ENCODE data around the gene TNRC6C. TPM values are rescaled to one million over a fixed set of nuclear protein-coding genes. Genes with fewer than 3 reads are reported as not detected.
"Not testable (repeated sequence)": the region's sequence is repeated elsewhere in the genome, so short reads cannot be mapped to it uniquely, and the experiment has no call there.

Gene TNRC6C
- total RNA-seq, 2 donors from 2014 or later, result 64.4 to 64.5 TPM

DNA sequence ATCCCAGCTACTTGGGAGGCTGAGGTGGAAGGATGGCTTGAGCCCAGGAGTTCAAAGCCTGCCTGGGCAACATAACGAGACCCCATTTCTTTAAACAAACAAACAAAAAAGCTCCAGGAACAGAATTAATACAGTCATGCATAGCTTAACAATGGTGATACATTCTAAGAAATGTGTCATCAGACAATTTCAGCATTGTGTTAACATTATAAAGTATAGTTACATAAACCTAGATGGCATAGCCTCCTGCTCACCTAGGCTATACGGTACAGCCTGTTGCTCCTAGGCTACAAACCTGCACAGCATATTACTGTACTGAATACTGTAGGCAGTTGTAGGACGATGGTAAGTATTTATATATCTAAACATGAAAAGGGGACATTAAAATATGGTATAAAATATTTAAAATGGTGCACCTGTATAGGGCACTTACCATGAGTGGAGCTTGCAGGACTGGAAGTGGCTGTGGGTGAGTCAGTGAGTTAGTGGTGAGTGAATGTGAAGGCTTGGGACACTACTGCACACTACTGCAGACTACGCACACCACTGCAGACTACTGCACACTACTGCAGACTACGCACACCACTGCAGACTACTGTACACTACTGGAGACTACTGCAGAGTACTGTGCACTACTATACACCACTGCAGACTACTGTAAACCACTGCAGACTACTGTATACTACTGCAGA, 95.4 kb downstream of the TNRC6C start:
- ATAC-seq (no peak), DNase-seq (no peak)
- peaks cover 18% of the 10 kb centered on the region for H3K4me1 Mint-ChIP-seq
- H3K27me3 Mint-ChIP-seq, result no peaks in the 10 kb centered on the region
- no peaks in the 10 kb centered on the region for H3K9me3 ChIP-seq (ENCODE audit: control insufficient read depth, low read length, poor library complexity, severe bottlenecking)
- H3K4me3 Mint-ChIP-seq, result no peak overlapping the region
- H3K36me3 Mint-ChIP-seq (ENCODE audit: low read depth), result peaks cover 8% of the 10 kb centered on the region
- no peak overlapping the region for H3K27ac Mint-ChIP-seq

DNA sequence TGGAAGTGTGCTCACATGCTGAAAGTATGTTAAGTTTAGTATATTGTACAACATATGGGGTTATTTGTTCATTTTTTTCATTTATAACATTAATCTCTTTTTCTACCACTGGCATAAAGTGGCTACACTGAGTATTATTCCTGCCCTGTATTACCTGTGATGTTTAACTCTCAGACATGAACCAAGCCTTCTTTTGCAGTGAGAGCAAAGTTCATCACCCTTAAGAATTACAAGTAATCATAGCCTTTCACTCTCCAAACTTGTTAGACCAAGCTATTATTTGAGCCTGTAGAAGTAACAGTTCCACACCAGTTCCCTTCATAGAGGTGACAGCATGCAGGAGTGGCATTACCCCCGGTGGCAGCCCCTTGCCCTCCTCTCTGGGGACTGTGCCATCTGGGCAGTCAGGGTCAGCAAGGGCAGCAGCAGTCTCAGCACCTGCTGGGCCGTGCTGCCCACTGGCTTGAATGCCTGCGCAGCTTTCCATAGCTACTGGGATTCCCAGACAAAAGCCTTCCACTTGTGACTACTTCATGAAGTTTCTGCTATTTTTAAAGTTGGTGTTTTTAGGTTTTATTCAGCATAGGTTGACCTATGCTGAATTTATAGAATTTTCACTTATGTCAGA, 98.7 kb downstream of the TNRC6C start:
- H3K36me3 Mint-ChIP-seq (ENCODE audit: low read depth), result no peaks in the 10 kb centered on the region
- no peak for DNase-seq

GRCh38 chr17:78058001-78058400, 99.5 kb downstream of the TNRC6C start:
- no peak for ATAC-seq
- no peak overlapping the region for H3K4me3 Mint-ChIP-seq
- DNase-seq, result no peak
- peak overlapping the region; percentile 54 for H3K27ac Mint-ChIP-seq
- no peaks in the 10 kb centered on the region for H3K27me3 Mint-ChIP-seq
- no peaks in the 10 kb centered on the region for H3K9me3 ChIP-seq (ENCODE audit: control insufficient read depth, low read length, poor library complexity, severe bottlenecking)
- no peaks in the 10 kb centered on the region for H3K36me3 Mint-ChIP-seq (ENCODE audit: low read depth)
- H3K4me1 Mint-ChIP-seq, result peaks cover 8% of the 10 kb centered on the region

More for the DNA sequence above, 98.7 kb downstream of the TNRC6C start:
- peaks cover 8% of the 10 kb centered on the region for H3K4me1 Mint-ChIP-seq
- ATAC-seq, result no peak
- no peak overlapping the region for H3K4me3 Mint-ChIP-seq
- H3K27me3 Mint-ChIP-seq, result no peaks in the 10 kb centered on the region
- peak overlapping the region; percentile 54 for H3K27ac Mint-ChIP-seq
- H3K9me3 ChIP-seq (ENCODE audit: control insufficient read depth, low read length, poor library complexity, severe bottlenecking), result no peaks in the 10 kb centered on the region

GRCh38 chr17:78058581-78058980, 100.1 kb downstream of the TNRC6C start:
- no peaks in the 10 kb centered on the region for H3K9me3 ChIP-seq (ENCODE audit: control insufficient read depth, low read length, poor library complexity, severe bottlenecking)
- DNase-seq, result no peak
- Mint-ChIP-seq H3K27ac (no peak overlapping the region), H3K4me3 (no peak overlapping the region), H3K27me3 (no peaks in the 10 kb centered on the region), H3K36me3 (ENCODE audit: low read depth) (no peaks in the 10 kb centered on the region), H3K4me1 (peaks cover 8% of the 10 kb centered on the region)
- no peak for ATAC-seq

GRCh38 chr17:78062596-78062995, 104.1 kb downstream of the TNRC6C start:
- no peaks in the 10 kb centered on the region for H3K9me3 ChIP-seq (ENCODE audit: control insufficient read depth, low read length, poor library complexity, severe bottlenecking)
- Mint-ChIP-seq H3K4me1 (peaks cover 8% of the 10 kb centered on the region), H3K4me3 (no peak overlapping the region), H3K27me3 (no peaks in the 10 kb centered on the region), H3K36me3 (ENCODE audit: low read depth) (no peaks in the 10 kb centered on the region), H3K27ac (no peak overlapping the region)
- DNase-seq (no peak), ATAC-seq (no peak)

- Mint-ChIP-seq H3K27ac (no peak overlapping the region), H3K4me1 (peaks cover 6% of the 10 kb centered on the region), H3K4me3 (no peak overlapping the region), H3K36me3 (ENCODE audit: low read depth) (no peaks in the 10 kb centered on the region), H3K27me3 (no peaks in the 10 kb centered on the region)
- ATAC-seq (no peak), DNase-seq (no peak)
- H3K9me3 ChIP-seq (ENCODE audit: control insufficient read depth, low read length, poor library complexity, severe bottlenecking), result no peaks in the 10 kb centered on the region
Measured at GRCh38 chr17:78063489-78063888, 105.0 kb downstream of the TNRC6C start.

DNA sequence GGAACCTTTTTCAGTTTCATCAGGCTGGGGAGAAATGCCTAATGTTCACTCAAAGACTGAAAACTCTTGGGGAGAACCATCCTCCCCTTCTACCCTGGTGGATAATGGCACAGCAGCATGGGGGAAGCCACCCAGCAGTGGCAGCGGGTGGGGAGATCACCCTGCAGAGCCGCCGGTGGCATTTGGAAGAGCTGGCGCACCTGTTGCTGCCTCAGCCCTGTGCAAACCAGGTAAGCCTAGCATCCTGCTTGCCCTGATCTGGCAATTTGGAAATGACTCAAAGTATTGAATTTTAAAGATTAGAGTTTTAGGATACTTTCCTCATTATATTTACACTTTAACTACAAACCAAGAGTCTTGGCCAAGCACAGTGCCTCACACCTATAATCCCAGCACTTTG, 106.2 kb downstream of the TNRC6C start:
- H3K9me3 ChIP-seq (ENCODE audit: control insufficient read depth, low read length, poor library complexity, severe bottlenecking), result no peaks in the 10 kb centered on the region
- no peak overlapping the region for H3K4me3 Mint-ChIP-seq
- H3K36me3 Mint-ChIP-seq (ENCODE audit: low read depth), result no peaks in the 10 kb centered on the region
- no peaks in the 10 kb centered on the region for H3K27me3 Mint-ChIP-seq
- peaks cover 3% of the 10 kb centered on the region for H3K4me1 Mint-ChIP-seq
- no peak for ATAC-seq
- H3K27ac Mint-ChIP-seq, result no peak overlapping the region
- DNase-seq, result no peak

DNA sequence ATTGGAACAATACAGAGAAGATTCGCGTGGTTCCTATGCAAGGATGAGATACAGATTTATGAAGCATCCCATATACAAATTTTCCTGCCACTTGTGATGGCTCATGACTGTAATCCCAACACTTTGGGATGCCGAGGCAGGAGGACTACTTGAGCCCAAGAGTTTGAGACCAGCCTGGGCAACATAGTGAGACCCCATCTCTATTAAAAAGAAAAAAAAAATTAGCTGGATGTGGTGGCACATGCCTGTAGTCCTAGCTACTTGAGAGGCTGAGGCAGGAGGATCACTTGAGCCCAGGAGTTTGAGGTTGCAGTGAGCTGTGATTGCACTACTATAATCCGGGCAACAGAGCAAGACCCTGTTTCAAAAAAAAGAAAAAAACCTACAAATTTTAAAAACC, 108.5 kb downstream of the TNRC6C start:
- H3K27me3 Mint-ChIP-seq; H3K4me1 Mint-ChIP-seq; H3K4me3 Mint-ChIP-seq; H3K9me3 ChIP-seq (ENCODE audit: control insufficient read depth, low read length, poor library complexity, severe bottlenecking); H3K36me3 Mint-ChIP-seq (ENCODE audit: low read depth); H3K27ac Mint-ChIP-seq; DNase-seq; ATAC-seq: not testable (repeated sequence)

DNA sequence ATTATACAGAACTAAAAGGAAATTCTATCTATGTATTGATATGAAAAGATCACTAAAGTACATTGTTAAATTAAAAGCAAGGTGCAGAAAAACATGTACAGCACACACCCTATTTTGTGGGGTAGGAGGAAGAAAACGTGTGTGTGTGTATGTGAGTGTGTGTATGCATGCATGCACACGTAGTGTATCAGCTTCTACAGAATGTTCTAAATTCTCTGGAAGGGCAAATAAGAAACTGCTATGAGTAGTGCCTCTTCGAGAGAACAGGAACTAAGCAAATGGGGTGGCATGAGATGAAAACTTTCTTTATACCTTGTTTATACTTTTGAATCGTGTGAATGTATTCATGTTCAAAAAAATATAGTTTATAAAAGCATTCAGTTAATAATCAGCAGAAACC, 111.2 kb downstream of the TNRC6C start:
- ATAC-seq, result no peak
- Mint-ChIP-seq H3K27me3 (no peaks in the 10 kb centered on the region), H3K4me1 (no peaks in the 10 kb centered on the region), H3K4me3 (no peak overlapping the region), H3K27ac (no peak overlapping the region), H3K36me3 (ENCODE audit: low read depth) (no peaks in the 10 kb centered on the region)
- DNase-seq, result no peak
- H3K9me3 ChIP-seq (ENCODE audit: control insufficient read depth, low read length, poor library complexity, severe bottlenecking), result no peaks in the 10 kb centered on the region

DNA sequence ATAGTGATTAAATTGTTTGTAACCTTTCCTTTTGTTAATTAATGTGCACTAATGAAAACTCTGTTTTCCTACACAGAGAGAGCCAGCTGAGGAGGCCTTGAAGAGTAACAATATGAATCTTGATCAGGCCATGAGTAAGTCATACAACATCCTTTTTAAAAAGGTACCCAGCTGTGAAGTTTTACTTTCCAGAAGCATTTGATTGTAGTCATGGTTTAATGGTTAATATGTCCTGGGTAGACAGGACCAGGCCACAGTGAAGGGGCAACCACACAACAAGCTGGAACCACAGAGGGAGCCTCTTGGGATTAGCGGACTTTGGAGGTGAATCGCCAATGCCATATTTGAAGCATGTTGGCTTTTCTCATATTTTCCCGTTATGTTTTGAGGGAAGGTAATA, 114.5 kb downstream of the TNRC6C start:
- no peak overlapping the region for H3K27ac Mint-ChIP-seq
- H3K4me1 Mint-ChIP-seq, result no peaks in the 10 kb centered on the region
- ATAC-seq (no peak), DNase-seq (no peak)
- H3K36me3 Mint-ChIP-seq (ENCODE audit: low read depth), result peaks cover 6% of the 10 kb centered on the region
- H3K27me3 Mint-ChIP-seq, result no peaks in the 10 kb centered on the region
- no peak overlapping the region for H3K4me3 Mint-ChIP-seq
- no peaks in the 10 kb centered on the region for H3K9me3 ChIP-seq (ENCODE audit: control insufficient read depth, low read length, poor library complexity, severe bottlenecking)

DNA sequence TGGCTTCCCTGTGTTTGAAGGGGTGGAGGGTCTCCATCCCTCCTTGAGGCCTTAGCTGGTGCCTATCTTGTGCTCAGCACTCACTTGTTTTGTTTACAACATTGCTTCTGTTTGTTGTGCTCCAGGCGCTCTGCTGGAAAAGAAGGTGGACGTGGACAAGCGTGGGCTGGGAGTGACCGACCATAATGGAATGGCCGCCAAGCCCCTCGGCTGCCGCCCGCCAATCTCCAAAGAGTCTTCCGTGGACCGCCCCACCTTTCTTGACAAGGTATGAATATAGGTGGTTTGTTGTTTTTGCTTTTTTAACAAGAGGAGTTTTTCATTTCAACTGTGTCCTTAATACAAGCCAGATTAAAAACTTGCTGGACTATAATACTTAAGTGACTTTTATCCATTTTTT, 116.5 kb downstream of the TNRC6C start:
- no peak for DNase-seq
- Mint-ChIP-seq H3K27me3 (no peaks in the 10 kb centered on the region), H3K4me1 (no peaks in the 10 kb centered on the region), H3K4me3 (no peak overlapping the region), H3K27ac (no peak overlapping the region), H3K36me3 (ENCODE audit: low read depth) (peaks cover 6% of the 10 kb centered on the region)
- H3K9me3 ChIP-seq (ENCODE audit: control insufficient read depth, low read length, poor library complexity, severe bottlenecking), result no peaks in the 10 kb centered on the region
- no peak for ATAC-seq

- peaks cover 6% of the 10 kb centered on the region for H3K36me3 Mint-ChIP-seq (ENCODE audit: low read depth)
- no peak overlapping the region for H3K27ac Mint-ChIP-seq
- H3K27me3 Mint-ChIP-seq, result no peaks in the 10 kb centered on the region
- no peak for DNase-seq
- H3K4me3 Mint-ChIP-seq, result no peak overlapping the region
- H3K9me3 ChIP-seq (ENCODE audit: control insufficient read depth, low read length, poor library complexity, severe bottlenecking), result no peaks in the 10 kb centered on the region
- H3K4me1 Mint-ChIP-seq, result no peaks in the 10 kb centered on the region
- no peak for ATAC-seq
Measured at GRCh38 chr17:78075545-78075944, 117.0 kb downstream of the TNRC6C start.

DNA sequence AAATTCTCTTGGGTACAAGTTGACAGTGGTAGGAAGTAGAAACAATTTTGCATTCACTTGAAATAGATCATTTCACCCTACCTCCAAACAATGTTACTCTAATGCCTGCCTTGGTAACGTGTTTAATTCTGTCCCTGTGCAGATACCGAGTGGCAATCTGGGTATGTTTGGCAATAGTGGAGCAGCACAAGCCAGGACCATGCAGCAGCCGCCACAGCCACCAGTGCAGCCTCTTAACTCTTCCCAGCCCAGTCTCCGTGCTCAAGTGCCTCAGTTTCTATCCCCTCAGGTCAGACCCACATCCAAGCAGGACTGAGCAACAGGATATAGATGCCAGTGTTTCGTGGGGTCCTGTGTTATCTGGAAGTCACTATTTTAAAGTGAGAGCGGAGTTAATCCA, 120.8 kb downstream of the TNRC6C start:
- no peak overlapping the region for H3K27ac Mint-ChIP-seq
- H3K27me3 Mint-ChIP-seq, result no peaks in the 10 kb centered on the region
- peaks cover 6% of the 10 kb centered on the region for H3K36me3 Mint-ChIP-seq (ENCODE audit: low read depth)
- no peaks in the 10 kb centered on the region for H3K9me3 ChIP-seq (ENCODE audit: control insufficient read depth, low read length, poor library complexity, severe bottlenecking)
- DNase-seq, result no peak
- H3K4me1 Mint-ChIP-seq, result no peaks in the 10 kb centered on the region
- H3K4me3 Mint-ChIP-seq, result no peak overlapping the region
- no peak for ATAC-seq

DNA sequence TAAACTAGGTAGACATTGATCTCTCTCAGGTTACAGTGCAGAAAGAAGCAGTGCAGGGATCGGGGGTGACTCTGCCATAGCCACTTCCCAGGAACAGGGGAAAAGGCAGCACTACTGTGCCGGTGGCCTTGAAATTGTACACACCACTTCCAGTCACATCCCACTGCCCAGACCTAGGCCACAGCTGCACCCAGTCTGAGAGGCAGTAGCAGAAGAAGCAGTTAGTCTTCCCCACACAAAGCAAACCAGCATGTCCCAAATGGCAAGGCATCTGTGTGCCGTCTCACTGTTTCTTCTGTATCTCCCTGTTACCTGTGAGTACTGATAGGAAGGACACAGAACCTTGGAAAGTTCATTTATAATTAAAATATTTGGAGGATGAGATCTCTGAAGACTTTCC, 123.0 kb downstream of the TNRC6C start:
- no peak for ATAC-seq
- Mint-ChIP-seq H3K4me1 (peaks cover 2% of the 10 kb centered on the region), H3K4me3 (no peak overlapping the region), H3K36me3 (ENCODE audit: low read depth) (peaks cover 3% of the 10 kb centered on the region), H3K27ac (peak overlapping the region; percentile 67), H3K27me3 (no peaks in the 10 kb centered on the region)
- no peak for DNase-seq
- H3K9me3 ChIP-seq (ENCODE audit: control insufficient read depth, low read length, poor library complexity, severe bottlenecking), result no peaks in the 10 kb centered on the region

All from T-helper 17 cell (primary cell).